Measurements from ENCODE around the gene FOXO1.

GRCh38 chr13:40534456-40534855, 132.0 kb downstream of the FOXO1 start:
- no peak for TF ChIP-seq MAX (IDR thresholded peaks at IDR 0.05)
- no peak for TF ChIP-seq YY1 (IDR thresholded peaks at IDR 0.05; ENCODE audit: low read depth)
- TF ChIP-seq REST (IDR thresholded peaks at IDR 0.05; ENCODE audit: low read depth) = no peak
- no peak for TF ChIP-seq TCF12 (IDR thresholded peaks at IDR 0.05; ENCODE audit: low read depth)
- no peak for TF ChIP-seq TEAD4 (IDR thresholded peaks at IDR 0.05)
- TF ChIP-seq EGR1 (IDR thresholded peaks at IDR 0.05) = no peak
- no peak for TF ChIP-seq FOXM1 (IDR thresholded peaks at IDR 0.05; ENCODE audit: borderline replicate concordance, low read depth)
- TF ChIP-seq CEBPB (IDR thresholded peaks at IDR 0.05) = no peak
- no peak for TF ChIP-seq EP300 (IDR thresholded peaks at IDR 0.05; ENCODE audit: borderline replicate concordance)
- TF ChIP-seq USF1 (IDR thresholded peaks at IDR 0.05) = no peak
- TF ChIP-seq NFIC (IDR thresholded peaks at IDR 0.05) = no peak
- no peak for TF ChIP-seq TAF1 (IDR thresholded peaks at IDR 0.05; ENCODE audit: low read depth)
